Natural killer cell treated with Interleukin-12 subunit alpha and Interleukin-12 subunit beta and Interleukin-15 and Interleukin-18, amount 100 ng/mL, for 72 hours (primary cell): ENCODE results near the gene RERE. TPM values are rescaled to one million over a fixed set of nuclear protein-coding genes. Genes with fewer than 3 reads are reported as not detected.
A peak's percentile ranks its signal among the peaks of the same experiment; 100 is the strongest.

ENCODE experiments used
- ATAC-seq, 2 donors: fragments of 150-1000 bp; cut with Tn5 transposase in 1 of 2; sonication (Bioruptor Pico), chemical (Tn5 transposase) in 1 of 2; 2 replicates each; pipeline ENCODE4 v1.10.0; 2021
- DNase-seq: peaks from one replicate; pipeline ENCODE4 v3.0.0; 2022; ENCODE audit warnings: low spot score
- H3K27ac Mint-ChIP-seq, 2 donors: 1 replicate in 1 of 2; 2 replicates in 1 of 2; pipeline ENCODE4 v1.8.0; 2022; ENCODE audit warnings: mixed read lengths in 2 of 2, mild to moderate bottlenecking in 1 of 2, moderate library complexity in 1 of 2
- H3K27me3 Mint-ChIP-seq, 2 donors: 1 replicate in 1 of 2; 2 replicates in 1 of 2; pipeline ENCODE4 v1.8.0; 2022; ENCODE audit warnings: mixed read lengths in 2 of 2
- H3K36me3 Mint-ChIP-seq: one replicate; pipeline ENCODE4 v1.8.0; 2022; ENCODE audit warnings: mixed read lengths
- H3K4me1 Mint-ChIP-seq, 2 donors: 1 replicate in 1 of 2; 2 replicates in 1 of 2; pipeline ENCODE4 v1.8.0; 2022; ENCODE audit warnings: low read depth in 2 of 2, mixed read lengths in 2 of 2, mild to moderate bottlenecking in 1 of 2
- H3K4me3 Mint-ChIP-seq: one replicate; pipeline ENCODE4 v1.8.0; 2022; ENCODE audit warnings: mixed read lengths
- H3K9me3 Mint-ChIP-seq: 2 replicates; pipeline ENCODE4 v1.8.0; 2022; ENCODE audit warnings: mixed read lengths
- total RNA-seq, 2 donors: library from RNA; stranded (reverse); gene quantifications; one replicate each; pipeline ENCODE4 v1.2.3, GENCODE V29; 2022

The RERE gene
- total RNA-seq, 2 donors from 2014 or later = 38.2 to 72.4 TPM

- DNase-seq (no peak), ATAC-seq (peak in 1 of 2 donors; percentile 82)
- Mint-ChIP-seq H3K9me3 (no peaks in the 10 kb centered on the region), H3K36me3 (peaks cover 13% of the 10 kb centered on the region), H3K4me1 (peaks cover 8 to 24% of the 10 kb centered on the region in 2 donors), H3K4me3 (peak overlapping the region; percentile 55), H3K27ac (peak overlapping the region; percentile 58 to 62), H3K27me3 (no peaks in the 10 kb centered on the region)
These were observed 277.0 kb downstream of the RERE start for GRCh38 chr1:8540261-8540941.

- no peaks in the 10 kb centered on the region for H3K27me3 Mint-ChIP-seq
- no peaks in the 10 kb centered on the region for H3K9me3 Mint-ChIP-seq
- no peak overlapping the region for H3K4me3 Mint-ChIP-seq
- DNase-seq = no peak
- peaks cover 10 to 17% of the 10 kb centered on the region in 2 donors for H3K4me1 Mint-ChIP-seq
- H3K27ac Mint-ChIP-seq = no peak overlapping the region
- H3K36me3 Mint-ChIP-seq = peaks cover 6% of the 10 kb centered on the region
- ATAC-seq = no peak
These were observed 277.8 kb downstream of the RERE start for GRCh38 chr1:8539683-8540082.

GRCh38 chr1:8538502-8538901, 278.9 kb downstream of the RERE start:
- ATAC-seq (no peak), DNase-seq (no peak)
- Mint-ChIP-seq H3K36me3 (no peaks in the 10 kb centered on the region), H3K27me3 (no peaks in the 10 kb centered on the region), H3K27ac (no peak overlapping the region), H3K4me1 (peaks cover 11 to 16% of the 10 kb centered on the region in 2 donors), H3K4me3 (no peak overlapping the region), H3K9me3 (no peaks in the 10 kb centered on the region)

- Mint-ChIP-seq H3K27me3 (no peaks in the 10 kb centered on the region), H3K4me3 (no peak overlapping the region), H3K27ac (no peak overlapping the region), H3K4me1 (peaks cover 15 to 16% of the 10 kb centered on the region in 2 donors), H3K36me3 (no peaks in the 10 kb centered on the region), H3K9me3 (no peaks in the 10 kb centered on the region)
- no peak for ATAC-seq
- no peak for DNase-seq
These were observed 279.4 kb downstream of the RERE start for GRCh38 chr1:8537991-8538390.

GRCh38 chr1:8536515-8536914, 280.9 kb downstream of the RERE start:
- Mint-ChIP-seq H3K27ac (no peak overlapping the region), H3K36me3 (no peaks in the 10 kb centered on the region), H3K27me3 (no peaks in the 10 kb centered on the region), H3K4me1 (peaks cover 15 to 16% of the 10 kb centered on the region in 2 donors), H3K4me3 (no peak overlapping the region), H3K9me3 (no peaks in the 10 kb centered on the region)
- ATAC-seq = no peak
- DNase-seq = no peak

GRCh38 chr1:8533907-8534306, 283.5 kb downstream of the RERE start:
- Mint-ChIP-seq H3K9me3 (no peaks in the 10 kb centered on the region), H3K27ac (peak overlapping the region in 1 of 2 donors; percentile 25), H3K36me3 (no peaks in the 10 kb centered on the region), H3K27me3 (no peaks in the 10 kb centered on the region), H3K4me3 (no peak overlapping the region), H3K4me1 (peaks cover 4 to 7% of the 10 kb centered on the region in 2 donors)
- ATAC-seq (no peak), DNase-seq (no peak)

- Mint-ChIP-seq H3K27ac (peak overlapping the region; percentile 11 to 25), H3K36me3 (no peaks in the 10 kb centered on the region), H3K4me1 (peaks cover 0 to 7% of the 10 kb centered on the region in 2 donors), H3K4me3 (no peak overlapping the region), H3K27me3 (no peaks in the 10 kb centered on the region), H3K9me3 (no peaks in the 10 kb centered on the region)
- no peak for ATAC-seq
- DNase-seq = no peak
These were observed 284.3 kb downstream of the RERE start for GRCh38 chr1:8533124-8533523.

GRCh38 chr1:8529901-8530300, 287.5 kb downstream of the RERE start:
- Mint-ChIP-seq H3K4me3 (no peak overlapping the region), H3K36me3 (no peaks in the 10 kb centered on the region), H3K4me1 (peaks cover 0 to 7% of the 10 kb centered on the region in 2 donors), H3K27me3 (no peaks in the 10 kb centered on the region), H3K9me3 (no peaks in the 10 kb centered on the region), H3K27ac (no peak overlapping the region)
- DNase-seq (no peak), ATAC-seq (no peak)

GRCh38 chr1:8527941-8528340, 289.5 kb downstream of the RERE start:
- H3K27me3 Mint-ChIP-seq = no peaks in the 10 kb centered on the region
- ATAC-seq = no peak
- H3K4me1 Mint-ChIP-seq = peaks cover 8 to 16% of the 10 kb centered on the region in 2 donors
- no peaks in the 10 kb centered on the region for H3K36me3 Mint-ChIP-seq
- no peak for DNase-seq
- no peak overlapping the region for H3K4me3 Mint-ChIP-seq
- H3K9me3 Mint-ChIP-seq = no peaks in the 10 kb centered on the region
- no peak overlapping the region for H3K27ac Mint-ChIP-seq

- Mint-ChIP-seq H3K27ac (no peak overlapping the region), H3K4me1 (peaks cover 12 to 16% of the 10 kb centered on the region in 2 donors), H3K27me3 (no peaks in the 10 kb centered on the region), H3K36me3 (peaks cover 4% of the 10 kb centered on the region), H3K4me3 (no peak overlapping the region), H3K9me3 (no peaks in the 10 kb centered on the region)
- DNase-seq = no peak
- peak; percentile 78 to 85 for ATAC-seq
These were observed 291.7 kb downstream of the RERE start for GRCh38 chr1:8525558-8526275.

- no peaks in the 10 kb centered on the region for H3K27me3 Mint-ChIP-seq
- ATAC-seq = no peak
- H3K36me3 Mint-ChIP-seq = peaks cover 4% of the 10 kb centered on the region
- peaks cover 14 to 16% of the 10 kb centered on the region in 2 donors for H3K4me1 Mint-ChIP-seq
- no peak overlapping the region for H3K27ac Mint-ChIP-seq
- DNase-seq = no peak
- H3K9me3 Mint-ChIP-seq = no peaks in the 10 kb centered on the region
- H3K4me3 Mint-ChIP-seq = no peak overlapping the region
These were observed 292.3 kb downstream of the RERE start for GRCh38 chr1:8525216-8525557.

- Mint-ChIP-seq H3K27ac (no peak overlapping the region), H3K27me3 (no peaks in the 10 kb centered on the region), H3K36me3 (peaks cover 4% of the 10 kb centered on the region), H3K4me1 (peaks cover 14 to 16% of the 10 kb centered on the region in 2 donors), H3K9me3 (no peaks in the 10 kb centered on the region), H3K4me3 (no peak overlapping the region)
- ATAC-seq = no peak
- DNase-seq = no peak
These were observed 292.7 kb downstream of the RERE start for GRCh38 chr1:8524627-8525157.

GRCh38 chr1:8523666-8524206, 293.7 kb downstream of the RERE start:
- Mint-ChIP-seq H3K9me3 (no peaks in the 10 kb centered on the region), H3K27me3 (no peaks in the 10 kb centered on the region), H3K27ac (peak overlapping the region; percentile 51 to 78), H3K36me3 (peaks cover 4% of the 10 kb centered on the region), H3K4me1 (peaks cover 14 to 16% of the 10 kb centered on the region in 2 donors), H3K4me3 (peak overlapping the region; percentile 28)
- ATAC-seq = no peak
- DNase-seq = no peak

- H3K36me3 Mint-ChIP-seq = peaks cover 4% of the 10 kb centered on the region
- H3K9me3 Mint-ChIP-seq = no peaks in the 10 kb centered on the region
- peaks cover 24 to 25% of the 10 kb centered on the region in 2 donors for H3K4me1 Mint-ChIP-seq
- H3K27me3 Mint-ChIP-seq = no peaks in the 10 kb centered on the region
- peak overlapping the region in 1 of 2 donors; percentile 54 for H3K27ac Mint-ChIP-seq
- H3K4me3 Mint-ChIP-seq = no peak overlapping the region
- ATAC-seq = no peak
- DNase-seq = no peak
These were observed 296.9 kb downstream of the RERE start for GRCh38 chr1:8520483-8520966.
